H7 (cell line): ENCODE measurements around the gene VPS33A. TPM values are rescaled to one million over a fixed set of nuclear protein-coding genes. Genes with fewer than 3 reads are reported as not detected.
"Not testable (repeated sequence)": the region's sequence is repeated elsewhere in the genome, so short reads cannot be mapped to it uniquely, and the experiment has no call there.

ENCODE experiments used
- DNase-seq: peaks from one replicate; pipeline ENCODE4 v3.0.0; 2012
- H3K27me3 ChIP-seq: 2 replicates; pipeline ENCODE4 v1.6.0; 2011; ENCODE audit warnings: mild to moderate bottlenecking, low read length; ENCODE audit not compliant: control insufficient read depth, insufficient read depth
- H3K36me3 ChIP-seq: replicated peaks from 2 replicates; pipeline ENCODE4 v1.5.1; 2011; ENCODE audit warnings: low read length; ENCODE audit not compliant: control insufficient read depth, insufficient read depth
- H3K4me3 ChIP-seq: 2 replicates; pipeline ENCODE4 v1.5.1; 2011; ENCODE audit warnings: low read depth, mild to moderate bottlenecking, control low read depth, low read length, moderate library complexity; ENCODE audit not compliant: insufficient read depth
- total RNA-seq: library from RNA; depleted of rRNA; stranded (reverse); fragments of >200 nt; shearing (Covaris generic); gene quantifications from 2 replicates; pipeline ENCODE4 v1.2.3, GENCODE V29; 2014

VPS33A gene
- total RNA-seq, 1 experiment from 2014 or later: 38.3 TPM

- peaks cover 12% of the 10 kb centered on the region for H3K36me3 ChIP-seq
- H3K27me3 ChIP-seq: peaks cover 38% of the 10 kb centered on the region
- peak; percentile 46 for DNase-seq
- no peak overlapping the region for H3K4me3 ChIP-seq
Measured at GRCh38 chr12:122205053-122205925, 61.0 kb downstream of the VPS33A start.

GRCh38 chr12:122204167-122205052, 61.9 kb downstream of the VPS33A start:
- DNase-seq: peak; percentile 79
- Histone ChIP-seq H3K27me3 (peaks cover 39% of the 10 kb centered on the region), H3K4me3 (peak overlapping the region; percentile 56), H3K36me3 (peaks cover 9% of the 10 kb centered on the region)

- peaks cover 39% of the 10 kb centered on the region for H3K27me3 ChIP-seq
- DNase-seq: peak; percentile 95
- H3K36me3 ChIP-seq: peaks cover 6% of the 10 kb centered on the region
Measured at GRCh38 chr12:122203301-122204166, 62.8 kb downstream of the VPS33A start, which contains the start of gene B3GNT4. B3GNT4 (plus strand) TSS chr12:122203709; CDS start chr12:122204619, 910 bp downstream.

GRCh38 chr12:122202811-122203210, 63.5 kb downstream of the VPS33A start:
- H3K27me3 ChIP-seq: peaks cover 39% of the 10 kb centered on the region
- not testable (repeated sequence) for DNase-seq, H3K36me3 ChIP-seq
- peak overlapping the region; percentile 56 for H3K4me3 ChIP-seq

More at GRCh38 chr12:122203301-122204166, 62.8 kb downstream of the VPS33A start, which contains the start of gene B3GNT4:
- H3K4me3 ChIP-seq: peak within 1 kb of the TSS; percentile 56

- no peak for DNase-seq
- Histone ChIP-seq H3K4me3 (no peak overlapping the region), H3K27me3 (peaks cover 39% of the 10 kb centered on the region), H3K36me3 (no peaks in the 10 kb centered on the region)
Measured at GRCh38 chr12:122202017-122202416, 64.3 kb downstream of the VPS33A start.

- peaks cover 39% of the 10 kb centered on the region for H3K27me3 ChIP-seq
- no peak for DNase-seq
Measured at GRCh38 chr12:122201381-122201780, 64.9 kb downstream of the VPS33A start.

GRCh38 chr12:122200541-122201175, 65.6 kb downstream of the VPS33A start:
- H3K36me3 ChIP-seq: no peaks in the 10 kb centered on the region
- DNase-seq: peak; percentile 88
- peaks cover 32% of the 10 kb centered on the region for H3K27me3 ChIP-seq
- H3K4me3 ChIP-seq: no peak overlapping the region

More at GRCh38 chr12:122201381-122201780, 64.9 kb downstream of the VPS33A start:
- Histone ChIP-seq H3K4me3 (no peak overlapping the region), H3K36me3 (no peaks in the 10 kb centered on the region)

- H3K4me3 ChIP-seq: no peak overlapping the region
- H3K27me3 ChIP-seq: peaks cover 23% of the 10 kb centered on the region
- peak; percentile 31 for DNase-seq
- no peaks in the 10 kb centered on the region for H3K36me3 ChIP-seq
Measured at GRCh38 chr12:122199484-122200355, 66.6 kb downstream of the VPS33A start.

- no peak overlapping the region for H3K4me3 ChIP-seq
- H3K27me3 ChIP-seq: peaks cover 4% of the 10 kb centered on the region
- no peaks in the 10 kb centered on the region for H3K36me3 ChIP-seq
- DNase-seq: no peak
Measured at GRCh38 chr12:122197612-122197966, 68.7 kb downstream of the VPS33A start.

GRCh38 chr12:122195405-122195804, 70.9 kb downstream of the VPS33A start:
- DNase-seq: no peak
- Histone ChIP-seq H3K4me3 (no peak overlapping the region), H3K36me3 (no peaks in the 10 kb centered on the region), H3K27me3 (peaks cover 1% of the 10 kb centered on the region; the same call in 1 of the 2 replicates)

GRCh38 chr12:122194804-122195203, 71.5 kb downstream of the VPS33A start:
- no peak for DNase-seq
- no peaks in the 10 kb centered on the region for H3K36me3 ChIP-seq
- no peak overlapping the region for H3K4me3 ChIP-seq
- H3K27me3 ChIP-seq: no peaks in the 10 kb centered on the region; the same call in 1 of the 2 replicates

- Histone ChIP-seq H3K27me3 (no peaks in the 10 kb centered on the region), H3K36me3 (no peaks in the 10 kb centered on the region), H3K4me3 (no peak overlapping the region)
- no peak for DNase-seq
Measured at GRCh38 chr12:122192441-122192840, 73.9 kb downstream of the VPS33A start.
